Karpas-422 (cell line): Measurements from ENCODE around the gene ZNF134. TPM values are rescaled to one million over a fixed set of nuclear protein-coding genes. Genes with fewer than 3 reads are reported as not detected.

Source experiments
- DNase-seq: peaks from one replicate; pipeline ENCODE4 v3.0.0-alpha.2; 2015
- H2AFZ ChIP-seq: fragments of 200-600 bp; sonication (generic); 2 replicates; pipeline ENCODE4 v1.6.1; 2014; ENCODE audit warnings: antibody characterized with exemption, low read length, mixed read lengths
- H3K27ac ChIP-seq: fragments of 200-600 bp; sonication (generic); 2 replicates; pipeline ENCODE4 v1.5.1; 2014; ENCODE audit warnings: mild to moderate bottlenecking, low read length, moderate library complexity
- H3K27me3 ChIP-seq: fragments of 200-600 bp; sonication (generic); 2 replicates; pipeline ENCODE4 v1.6.1; 2014; ENCODE audit warnings: low read length, mixed read lengths
- H3K36me3 ChIP-seq: fragments of 200-600 bp; sonication (generic); 2 replicates; pipeline ENCODE4 v1.6.1; 2014; ENCODE audit warnings: low read length, mixed read lengths; ENCODE audit not compliant: insufficient read depth
- H3K4me1 ChIP-seq: fragments of 200-600 bp; sonication (generic); 2 replicates; pipeline ENCODE4 v1.6.1; 2014; ENCODE audit warnings: mild to moderate bottlenecking, low read length, mixed read lengths
- H3K4me2 ChIP-seq: fragments of 200-600 bp; sonication (generic); 2 replicates; pipeline ENCODE4 v1.6.1; 2014; ENCODE audit warnings: low read length, low read depth, mild to moderate bottlenecking; ENCODE audit not compliant: poor library complexity, severe bottlenecking
- H3K4me3 ChIP-seq: fragments of 200-600 bp; sonication (generic); 2 replicates; pipeline ENCODE4 v1.5.1; 2014; ENCODE audit warnings: mild to moderate bottlenecking, antibody characterized with exemption, low read length, mixed read lengths
- H3K79me2 ChIP-seq: fragments of 200-600 bp; sonication (generic); 2 replicates; pipeline ENCODE4 v1.6.1; 2014; ENCODE audit warnings: mild to moderate bottlenecking, low read length, mixed read lengths
- H3K9ac ChIP-seq: fragments of 200-600 bp; sonication (generic); 2 replicates; pipeline ENCODE4 v1.6.0; 2014; ENCODE audit warnings: low read length
- H3K9me2 ChIP-seq: fragments of 200-600 bp; sonication (generic), shearing (Covaris generic); replicated peaks from 2 replicates; pipeline ENCODE4 v1.6.0; 2014; ENCODE audit warnings: mild to moderate bottlenecking, low read length, moderate library complexity; ENCODE audit not compliant: insufficient read depth
- H3K9me3 ChIP-seq: fragments of 300-700, 200-600 bp; sonication (generic); 2 replicates; pipeline ENCODE4 v1.6.1; 2014; ENCODE audit warnings: low read length, mixed read lengths
- H4K20me1 ChIP-seq: fragments of 200-600 bp; sonication (generic); 2 replicates; pipeline ENCODE4 v1.6.1; 2014; ENCODE audit warnings: mild to moderate bottlenecking, antibody characterized with exemption, low read length, low read depth; ENCODE audit not compliant: insufficient read depth
- total RNA-seq: library from RNA; depleted of rRNA; stranded (reverse); fragments of >200 nt; shearing (Covaris generic); gene quantifications from 2 replicates; pipeline ENCODE4 v1.2.3, GENCODE V29; 2014; ENCODE audit warnings: low replicate concordance; rRNA removed

ZNF134 gene
- total RNA-seq, 1 experiment from 2014 or later = 13.7 TPM

DNA sequence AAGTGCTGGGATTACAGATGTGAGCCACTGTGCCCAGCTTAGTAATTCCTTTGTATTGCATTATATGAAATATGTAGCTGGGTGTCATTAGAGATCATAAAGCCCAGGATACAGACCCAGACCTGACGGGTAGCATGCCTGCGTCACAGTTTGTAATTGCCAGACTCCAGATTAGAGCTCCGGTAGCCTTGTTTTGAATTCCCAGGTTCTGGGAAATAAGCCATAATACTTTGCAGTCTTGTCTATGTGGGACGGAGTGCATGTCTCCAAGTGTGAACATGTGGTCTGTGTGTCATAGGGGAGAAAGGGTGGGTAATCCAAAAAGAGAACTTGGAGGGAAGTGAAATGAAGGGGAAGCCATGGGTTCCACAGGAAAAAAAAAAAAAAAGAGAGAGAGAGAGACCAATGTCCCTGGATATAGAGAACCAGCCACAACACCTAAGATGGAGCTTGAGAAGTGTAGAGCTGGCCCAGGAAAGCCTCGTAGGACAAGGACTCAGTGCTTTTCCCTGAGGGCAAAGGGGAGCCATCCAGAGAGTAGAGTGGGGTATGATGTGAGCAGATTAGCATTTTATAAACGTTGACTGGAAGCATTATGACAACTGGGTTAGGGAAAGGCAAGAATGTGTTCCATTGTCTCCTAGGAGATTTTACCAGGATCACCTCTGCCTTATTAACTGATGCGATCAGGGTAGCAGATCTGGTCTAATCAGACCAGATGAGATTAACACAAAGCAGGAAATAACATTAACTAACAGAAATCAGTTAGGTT is 57.3 kb downstream of the ZNF134 start:
- no peak for DNase-seq
- H3K4me3 ChIP-seq = no peak overlapping the region
- H3K4me2 ChIP-seq = no peak overlapping the region
- no peaks in the 10 kb centered on the region for H4K20me1 ChIP-seq
- H3K79me2 ChIP-seq = no peaks in the 10 kb centered on the region
- H3K9me3 ChIP-seq = peaks cover 3% of the 10 kb centered on the region; the same call in 1 of the 2 replicates
- no peak overlapping the region for H2AFZ ChIP-seq
- H3K9me2 ChIP-seq = no peaks in the 10 kb centered on the region
- no peaks in the 10 kb centered on the region for H3K36me3 ChIP-seq
- H3K9ac ChIP-seq = no peak overlapping the region
- no peak overlapping the region for H3K27ac ChIP-seq
- no peaks in the 10 kb centered on the region for H3K4me1 ChIP-seq
- H3K27me3 ChIP-seq = no peaks in the 10 kb centered on the region

DNA sequence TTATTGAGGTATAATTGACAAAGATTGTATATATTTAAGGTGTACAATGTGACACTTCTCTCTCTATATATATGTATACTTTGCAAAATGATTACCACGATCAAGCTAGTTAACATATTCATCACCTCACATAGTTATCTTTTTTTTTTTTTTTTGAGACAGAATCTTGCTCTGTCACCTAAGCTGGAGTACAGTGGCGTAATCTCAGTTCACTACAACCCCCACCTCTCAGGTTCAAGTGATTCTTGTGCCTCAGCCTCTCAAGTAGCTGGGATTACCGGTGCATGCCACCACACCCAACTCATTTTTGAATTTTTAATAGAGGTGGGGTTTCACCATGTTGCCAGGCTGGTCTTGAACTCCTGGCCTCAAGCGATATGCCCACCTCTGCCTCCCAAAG is 58.4 kb downstream of the ZNF134 start:
- no peak overlapping the region for H3K4me3 ChIP-seq
- H3K27me3 ChIP-seq = no peaks in the 10 kb centered on the region
- no peaks in the 10 kb centered on the region for H3K9me2 ChIP-seq
- H3K79me2 ChIP-seq = no peaks in the 10 kb centered on the region
- H3K36me3 ChIP-seq = no peaks in the 10 kb centered on the region
- H2AFZ ChIP-seq = no peak overlapping the region
- no peak overlapping the region for H3K4me2 ChIP-seq
- no peak overlapping the region for H3K27ac ChIP-seq
- no peak overlapping the region for H3K9ac ChIP-seq
- H3K4me1 ChIP-seq = no peaks in the 10 kb centered on the region
- no peaks in the 10 kb centered on the region for H4K20me1 ChIP-seq
- H3K9me3 ChIP-seq = peaks cover 5% of the 10 kb centered on the region; the same call in 1 of the 2 replicates
- no peak for DNase-seq

Other genes with a start within 250 kb of the ZNF134 start
- gene ZNF548, start 224.4 kb upstream of the ZNF134 start, total RNA-seq = 37.3 and 40.4 TPM in 2 replicates
- gene ZNF17, start 203.1 kb upstream of the ZNF134 start, total RNA-seq = 17.0 and 19.2 TPM in 2 replicates
- gene ZNF749, start 178.9 kb upstream of the ZNF134 start, total RNA-seq = 20.9 and 43.4 TPM in 2 replicates
- gene VN1R1, start 157.1 kb upstream of the ZNF134 start, total RNA-seq = not detected in 2 replicates
- 0.45 and 4.6 TPM in 2 replicates for gene ZNF772, start 136.7 kb upstream of the ZNF134 start, total RNA-seq
- 4.2 and 5.1 TPM in 2 replicates for gene ZNF419, start 126.5 kb upstream of the ZNF134 start, total RNA-seq
- gene ZNF773, start 114.3 kb upstream of the ZNF134 start, total RNA-seq = 19.4 and 25.2 TPM in 2 replicates
- gene ZNF549, start 86.9 kb upstream of the ZNF134 start, total RNA-seq = 6.7 and 9.8 TPM in 2 replicates
- 5.5 and 5.7 TPM in 2 replicates for gene ZNF550, start 54.4 kb upstream of the ZNF134 start, total RNA-seq
- gene ZNF416, start 35.3 kb upstream of the ZNF134 start, total RNA-seq = 3.1 and 4.6 TPM in 2 replicates
- 0.11 TPM in 2 replicates for gene ZIK1, start 30.1 kb upstream of the ZNF134 start, total RNA-seq
- 5.2 and 7.7 TPM in 2 replicates for gene ZNF530, start 14.4 kb upstream of the ZNF134 start, total RNA-seq
- gene ZNF211, start 18.9 kb downstream of the ZNF134 start, total RNA-seq = 21.8 and 22.2 TPM in 2 replicates
- not detected in 2 replicates for gene ZSCAN4, start 54.7 kb downstream of the ZNF134 start, total RNA-seq
- gene ZNF551, start 67.7 kb downstream of the ZNF134 start, total RNA-seq = 17.0 and 20.9 TPM in 2 replicates
- gene ZNF154, start 95.0 kb downstream of the ZNF134 start, total RNA-seq = 0.11 TPM in 1 of 2 replicates, not detected in the other
- 5.5 and 9.3 TPM in 2 replicates for gene ZNF671, start 113.4 kb downstream of the ZNF134 start, total RNA-seq
- gene ZNF776, start 132.6 kb downstream of the ZNF134 start, total RNA-seq = 13.1 and 33.4 TPM in 2 replicates
- gene ZNF586, start 155.4 kb downstream of the ZNF134 start, total RNA-seq = 33.7 and 35.9 TPM in 2 replicates
- 17.7 and 20.3 TPM in 2 replicates for gene ZNF552, start 200.7 kb downstream of the ZNF134 start, total RNA-seq
- gene ZNF587B, start 216.1 kb downstream of the ZNF134 start, total RNA-seq = 16.3 and 20.1 TPM in 2 replicates
- gene ZNF587, start 235.6 kb downstream of the ZNF134 start, total RNA-seq = 22.2 and 36.4 TPM in 2 replicates